SK-N-SH (cell line): ENCODE results near the gene FOXRED1. TPM values are rescaled to one million over a fixed set of nuclear protein-coding genes. Genes with fewer than 3 reads are reported as not detected.

ENCODE experiments used
- CTCF ChIA-PET: fragments of 300-600, 350-600 bp; formaldehyde crosslinking; extraction: SDS; loops from one replicate; lab custom pipeline; 2021; lab: Yijun Ruan, JAX
- POLR2A ChIA-PET: fragments of 350-600 bp; sonication (Branson Sonifier 250); formaldehyde crosslinking; extraction: SDS; loops from one replicate; lab custom pipeline; 2020; ENCODE audit warnings: antibody characterized with exemption, inconsistent platforms; lab: Yijun Ruan, JAX
- DNase-seq: peaks from one replicate; pipeline ENCODE4 v3.0.0; 2012
- H2AFZ ChIP-seq: fragments of 200-600 bp; sonication (generic); 2 replicates; pipeline ENCODE4 v1.8.1; 2016; ENCODE audit warnings: antibody characterized with exemption, mild to moderate bottlenecking, low read depth
- H3F3A ChIP-seq: fragments of 200-600 bp; sonication (generic); replicated peaks from 2 replicates; pipeline ENCODE3; 2016; ENCODE audit warnings: antibody characterized with exemption, mild to moderate bottlenecking; ENCODE audit not compliant: insufficient read depth
- H3K27ac ChIP-seq, 2 experiments: fragments of 200-500 bp in 1 of 2; fragments of 200-600 bp in 1 of 2; sonication (Bioruptor generic) in 1 of 2; sonication (generic), shearing (Covaris generic) in 1 of 2; 2 replicates each; pipeline versions ENCODE4 v1.5.1 to v1.6.1; 2014 to 2016; ENCODE audit warnings: low read depth in 2 of 2, inconsistent platforms in 1 of 2, low read length in 1 of 2, mild to moderate bottlenecking in 1 of 2, mixed read lengths in 1 of 2
- H3K27me3 ChIP-seq: fragments of 200-600 bp; sonication (generic), shearing (Covaris generic); 2 replicates; pipeline ENCODE4 v1.6.1; 2016; ENCODE audit warnings: mixed run types; ENCODE audit not compliant: insufficient read depth
- H3K36me3 ChIP-seq, 2 experiments: fragments of 200-500 bp in 1 of 2; fragments of 200-600 bp in 1 of 2; sonication (Bioruptor generic) in 1 of 2; sonication (generic) in 1 of 2; replicated peaks in 1 of 2; 2 replicates each; pipeline versions ENCODE3 to v1.5.1; 2014 to 2016; ENCODE audit warnings: low read length in 1 of 2, mild to moderate bottlenecking in 1 of 2; ENCODE audit not compliant: insufficient read depth in 2 of 2, control insufficient read depth in 1 of 2
- H3K4me1 ChIP-seq, 2 experiments: fragments of 200-500 bp in 1 of 2; fragments of 200-600 bp in 1 of 2; sonication (Bioruptor generic) in 1 of 2; sonication (generic), shearing (Covaris generic) in 1 of 2; 2 replicates each; pipeline versions ENCODE4 v1.5.1 to v1.6.1; 2014 to 2016; ENCODE audit warnings: low read depth in 1 of 2, low read length in 1 of 2, mixed run types in 1 of 2; ENCODE audit not compliant: insufficient read depth in 2 of 2, control insufficient read depth in 1 of 2
- H3K4me2 ChIP-seq: fragments of 200-600 bp; sonication (generic), shearing (Covaris generic); 2 replicates; pipeline ENCODE4 v1.6.1; 2017; ENCODE audit warnings: mixed run types
- H3K4me3 ChIP-seq, 2 experiments: fragments of 200-500 bp in 1 of 2; fragments of 200-600 bp in 1 of 2; sonication (Bioruptor generic) in 1 of 2; sonication (generic), shearing (Covaris generic) in 1 of 2; 2 replicates each; pipeline versions ENCODE4 v1.5.1 to v1.8.1; 2014 to 2016; ENCODE audit warnings: low read depth in 2 of 2, inconsistent platforms in 1 of 2, low read length in 1 of 2, mild to moderate bottlenecking in 1 of 2, mixed read lengths in 1 of 2, moderate library complexity in 1 of 2
- H3K79me2 ChIP-seq: fragments of 200-600 bp; sonication (generic); 2 replicates; pipeline ENCODE4 v1.8.1; 2017; ENCODE audit warnings: mild to moderate bottlenecking; ENCODE audit not compliant: insufficient read depth
- H3K9ac ChIP-seq: fragments of 200-600 bp; sonication (generic); 2 replicates; pipeline ENCODE4 v1.6.1; 2017; ENCODE audit warnings: mixed run types
- H3K9me2 ChIP-seq: fragments of 200-600 bp; sonication (generic); 2 replicates; pipeline ENCODE4 v1.6.1; 2017; ENCODE audit warnings: mixed run types
- H3K9me3 ChIP-seq: fragments of 200-600 bp; sonication (generic); 2 replicates; pipeline ENCODE4 v1.6.1; 2017; ENCODE audit warnings: mixed run types, mild to moderate bottlenecking, moderate library complexity
- H4K20me1 ChIP-seq: fragments of 200-600 bp; sonication (generic); 2 replicates; pipeline ENCODE4 v1.6.1; 2017; ENCODE audit warnings: mild to moderate bottlenecking, mixed run types; ENCODE audit not compliant: insufficient read depth
- CHD2 ChIP-seq: fragments of 150-350 bp; IDR thresholded peaks from 2 replicates; pipeline ENCODE4 v1.6.1; 2018; ENCODE audit warnings: low read length; ENCODE audit not compliant: partially characterized antibody
- ELF1 ChIP-seq: IDR thresholded peaks from 2 replicates; pipeline ENCODE4 v1.4.0; 2012
- FOSL2 ChIP-seq: IDR thresholded peaks from 2 replicates; pipeline ENCODE4 v1.4.0; 2012; ENCODE audit warnings: low read depth, mild to moderate bottlenecking, moderate library complexity, borderline replicate concordance
- GABPA ChIP-seq: IDR thresholded peaks from 2 replicates; pipeline ENCODE4 v1.4.0; 2012; ENCODE audit warnings: low read depth, mild to moderate bottlenecking
- GATA2 ChIP-seq: sonication (generic); formaldehyde crosslinking; IDR thresholded peaks from 2 replicates; pipeline ENCODE4 v1.5.0; 2020; ENCODE audit warnings: mild to moderate bottlenecking, missing genetic modification reagents
- JUND ChIP-seq: IDR thresholded peaks from 2 replicates; pipeline ENCODE4 v1.4.0; 2012
- MAX ChIP-seq: IDR thresholded peaks from 2 replicates; pipeline ENCODE4 v1.4.0; 2012; ENCODE audit warnings: low read depth
- NFIC ChIP-seq: IDR thresholded peaks from 2 replicates; pipeline ENCODE4 v1.4.0; 2012; ENCODE audit warnings: borderline replicate concordance
- NRF1 ChIP-seq: IDR thresholded peaks from 2 replicates; pipeline ENCODE4 v1.6.1; 2012; ENCODE audit warnings: low read depth, mild to moderate bottlenecking, low read length
- PBX3 ChIP-seq: IDR thresholded peaks from 2 replicates; pipeline ENCODE4; 2012
- POLR2AphosphoS5 ChIP-seq: IDR thresholded peaks from 2 replicates; pipeline ENCODE4 v1.6.1; 2012; ENCODE audit warnings: low read depth, low read length
- TAF1 ChIP-seq: IDR thresholded peaks from 2 replicates; pipeline ENCODE4 v1.6.1; 2012; ENCODE audit warnings: low read depth, mild to moderate bottlenecking, low read length, moderate library complexity, borderline replicate concordance
- YY1 ChIP-seq: IDR thresholded peaks from 2 replicates; pipeline ENCODE4 v1.4.0; 2012; ENCODE audit warnings: low read depth, mild to moderate bottlenecking
- WGBS: methylation state at CpG from one replicate; pipeline ENCODE4 v1.1.6; 2017; ENCODE audit warnings: low lambda C conversion rate; 5-methylcytosine and 5-hydroxymethylcytosine counted together
- polyA plus RNA-seq, 3 experiments: library from polyadenylated mRNA; depleted of rRNA; stranded (reverse); fragments of >200 nt; gene quantifications; 2 replicates each; pipeline ENCODE4 v1.2.3, GENCODE V29; 2012

FOXRED1 gene
- polyA plus RNA-seq, 1 of the 3 experiments (the other 2 are of a cell fraction) = 35.2 TPM

- Histone ChIP-seq H3K9me3 (no peaks in the 10 kb centered on the region), H3K9me2 (no peaks in the 10 kb centered on the region), H3K27me3 (no peaks in the 10 kb centered on the region), H3K79me2 (peaks cover 32% of the 10 kb centered on the region), H3K36me3 (peaks cover 0 to 1% of the 10 kb centered on the region in 2 experiments), H3K4me3 (peak within 1 kb of the TSS; percentile 62 to 75), H3K9ac (peak within 1 kb of the TSS; percentile 86), H4K20me1 (peaks cover 6% of the 10 kb centered on the region; the same call in 1 of the 2 replicates), H3F3A (peaks cover 17% of the 10 kb centered on the region), H3K27ac (peak within 1 kb of the TSS; percentile 69 to 82), H2AFZ (peak within 1 kb of the TSS; percentile 87), H3K4me2 (peak within 1 kb of the TSS; percentile 96), H3K4me1 (peaks cover 9 to 13% of the 10 kb centered on the region in 2 experiments; a peak in 1 of 4 replicates)
- peak; percentile 62; the same call in 1 of the 2 replicates for TF ChIP-seq TAF1
- peak; percentile 45; the same call in 1 of the 2 replicates for TF ChIP-seq NRF1
- peak; percentile 58 for TF ChIP-seq POLR2AphosphoS5
- 0 out of 2 replicates have a peak, but pooled peaks have one; percentile 29 for TF ChIP-seq MAX
- TF ChIP-seq CHD2 = no peak
- no peak for TF ChIP-seq GATA2 (CRISPR knock-in tag)
- TF ChIP-seq YY1 = no peak
- peak; percentile 43; the same call in 1 of the 2 replicates for TF ChIP-seq GABPA
- CTCF ChIA-PET = interaction anchor here (0.6 to 1.2 kb wide), 2 partner anchors 28 to 71 kb away, joined by 3 read pairs; no protein-coding TSS in a partner anchor
- peak; percentile 90 for DNase-seq
- POLR2A ChIA-PET = interaction anchor here (0.7 to 2.4 kb wide), 6 partner anchors 8 to 21 kb away, joined by 3 to 12 read pairs (median 4); partner anchors contain the start of genes DCPS, FOXRED1 and SRPRA
- WGBS = 3% methylated on average over 14 of the region's 82 CpGs
Observed at GRCh38 chr11:126282736-126283591, 14.0 kb downstream of the FOXRED1 start, which contains the start of gene TIRAP. Gene TIRAP (plus strand): TSS chr11:126283093. CDS start chr11:126290895, 7,802 bp downstream.

- 50% methylated on average over 6 of the region's 6 CpGs for WGBS
Observed at GRCh38 chr11:126284829-126285228, 15.9 kb downstream of the FOXRED1 start.

More at GRCh38 chr11:126284829-126285228, 15.9 kb downstream of the FOXRED1 start:
- H4K20me1 ChIP-seq = peaks cover 6% of the 10 kb centered on the region; the same call in 1 of the 2 replicates
- H3K9me3 ChIP-seq = no peaks in the 10 kb centered on the region
- peak; percentile 68; the same call in 1 of the 2 replicates for TF ChIP-seq FOSL2
- TF ChIP-seq ELF1 = no peak
- peak; percentile 94 for TF ChIP-seq NFIC
- peak; percentile 51 for TF ChIP-seq JUND
- peak; percentile 45; the same call in 1 of the 2 replicates for TF ChIP-seq PBX3
- POLR2A ChIA-PET = no interaction called here
- no peaks in the 10 kb centered on the region for H3K27me3 ChIP-seq
- H3K4me2 ChIP-seq = peak overlapping the region; percentile 96; the same call in 1 of the 2 replicates
- CTCF ChIA-PET = no interaction called here
- peaks cover 37% of the 10 kb centered on the region for H3K79me2 ChIP-seq
- no peaks in the 10 kb centered on the region for H3K9me2 ChIP-seq
- no peak overlapping the region for H3K4me3 ChIP-seq
- H3K27ac ChIP-seq = peak overlapping the region in 1 of 2 experiments; percentile 30; a peak in 2 of 4 replicates
- no peak for DNase-seq
- no peak overlapping the region for H2AFZ ChIP-seq
- peaks cover 14% of the 10 kb centered on the region for H3F3A ChIP-seq
- H3K9ac ChIP-seq = no peak overlapping the region
- H3K4me1 ChIP-seq = peaks cover 9 to 13% of the 10 kb centered on the region in 2 experiments; a peak in 1 of 4 replicates
- H3K36me3 ChIP-seq = peaks cover 5 to 11% of the 10 kb centered on the region in 2 experiments
